Panc1 (cell line): ENCODE measurements around the gene TMEM164. TPM values are rescaled to one million over a fixed set of nuclear protein-coding genes. Genes with fewer than 3 reads are reported as not detected.

Experiments used
- ATAC-seq: fragments of 200-7000 bp; cut with Tn5 transposase; 2 replicates; pipeline ENCODE4 v1.9.1; 2020; ENCODE audit warnings: mild to moderate bottlenecking, moderate library complexity
- BruUV-seq: library from RNA; stranded (reverse); fragments of 400-500 nt; replicated peaks from 2 replicates; lab custom pipeline; 2021; lab: Mats Ljungman, UMichigan
- CTCF ChIA-PET: fragments of 300-600 bp; sonication (Branson Sonifier 250); formaldehyde crosslinking; loops from one replicate; lab custom pipeline; 2022; ENCODE audit warnings: antibody characterized with exemption; lab: Charles Lee
- POLR2A ChIA-PET: fragments of 300-600 bp; sonication (Branson Sonifier 250); formaldehyde crosslinking; loops from one replicate; lab custom pipeline; 2022; ENCODE audit warnings: antibody characterized with exemption; lab: Charles Lee
- DNase-seq: peaks from one replicate; pipeline ENCODE4 v3.0.0-alpha.2; 2010; ENCODE audit warnings: low read depth, low spot score
- H3K27ac ChIP-seq: 2 replicates; pipeline ENCODE4 v1.5.1; 2011; ENCODE audit warnings: mild to moderate bottlenecking, low read length, inconsistent platforms
- H3K27me3 ChIP-seq: fragments of 200-500 bp; sonication (Bioruptor generic); 2 replicates; pipeline ENCODE4 v1.6.0; 2014; ENCODE audit warnings: low read length, inconsistent platforms; ENCODE audit not compliant: control insufficient read depth, insufficient read depth
- H3K36me3 ChIP-seq: fragments of 200-500 bp; sonication (Bioruptor generic); 2 replicates; pipeline ENCODE4 v1.5.1; 2014; ENCODE audit warnings: inconsistent platforms, mild to moderate bottlenecking, low read length, moderate library complexity; ENCODE audit not compliant: control insufficient read depth, insufficient read depth
- H3K4me1 ChIP-seq: 2 replicates; pipeline ENCODE4 v1.5.1; 2011; ENCODE audit warnings: inconsistent platforms, mild to moderate bottlenecking, low read length, moderate library complexity; ENCODE audit not compliant: control insufficient read depth, insufficient read depth
- H3K4me3 ChIP-seq, 2 experiments: 2 replicates each; pipeline ENCODE4 v1.5.1; 2011 to 2012; ENCODE audit warnings: low read depth in 2 of 2, low read length in 2 of 2, mild to moderate bottlenecking in 2 of 2, inconsistent platforms in 1 of 2, moderate library complexity in 1 of 2
- H3K9me3 ChIP-seq: fragments of 200-500 bp; sonication (Bioruptor generic); 2 replicates; pipeline ENCODE4 v1.5.1; 2014; ENCODE audit warnings: low read depth, mild to moderate bottlenecking, inconsistent platforms, low read length, moderate library complexity; ENCODE audit not compliant: control insufficient read depth, insufficient read depth
- POLR2AphosphoS5 ChIP-seq: IDR thresholded peaks from 2 replicates; pipeline ENCODE4 v1.6.1; 2012; ENCODE audit warnings: mild to moderate bottlenecking, low read depth, low read length, moderate library complexity
- SIN3A ChIP-seq: IDR thresholded peaks from 2 replicates; pipeline ENCODE4 v1.6.1; 2012; ENCODE audit warnings: low read depth, mild to moderate bottlenecking, low read length, moderate library complexity, borderline replicate concordance; ENCODE audit not compliant: insufficient read depth
- TCF7L2 ChIP-seq: IDR thresholded peaks from 2 replicates; pipeline ENCODE4 v1.6.1; 2011; ENCODE audit warnings: mild to moderate bottlenecking, low read depth, low read length, inconsistent platforms
- in situ Hi-C: cut with HindIII; loops from 2 replicates; pipeline ENCODE4 v1.10.0; 2016; ENCODE audit warnings: low sequenced_read_pairs, low pct_unique_long_range_greater_than_20kb
- intact Hi-C: fragments of 100-400 bp; cut with micrococcal nuclease; formaldehyde crosslinking; loops from one replicate; pipeline ENCODE4 v1.10.0; 2022; ENCODE audit not compliant: unreplicated experiment
- total RNA-seq: library from RNA; stranded (reverse); gene quantifications from one replicate; pipeline ENCODE4 v1.2.1, GENCODE V29; 2021; ENCODE audit not compliant: unreplicated experiment
- TF ChIP-seq, protein P1 (sequence below), 2 experiments: IDR thresholded peaks; 2 replicates each; pipeline ENCODE4 v1.6.1; 2011 to 2012; ENCODE audit warnings: low read depth in 2 of 2, control low read depth in 1 of 2, low read length in 1 of 2, mild to moderate bottlenecking in 1 of 2, moderate library complexity in 1 of 2; ENCODE audit not compliant: insufficient read depth in 1 of 2
- TF ChIP-seq, protein P2 (sequence below): fragments of 450-650 bp; IDR thresholded peaks from 2 replicates; pipeline ENCODE4 v1.5.1; 2017; ENCODE audit warnings: mild to moderate bottlenecking

Gene TMEM164
- total RNA-seq, 1 experiment from 2014 or later: 32.8 TPM

DNA sequence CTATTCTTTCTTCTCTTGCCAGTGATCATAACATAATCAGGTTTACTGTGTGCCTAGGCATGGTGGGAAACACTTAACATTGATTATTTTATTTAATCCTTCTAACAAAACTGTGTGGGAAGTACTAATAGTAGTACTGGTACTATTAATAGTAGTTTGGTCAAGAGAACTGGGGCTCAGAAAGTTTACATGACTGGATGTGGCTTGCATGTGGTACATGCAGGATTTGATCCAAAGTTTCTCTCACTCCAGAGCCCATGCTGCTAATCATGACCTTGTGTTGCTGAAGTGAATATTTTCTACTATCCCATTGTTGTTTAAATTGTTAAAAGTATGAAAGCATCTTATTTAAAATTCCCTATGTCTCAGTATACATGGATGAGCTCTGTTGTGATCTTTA is 78.4 kb downstream of the TMEM164 start:
- Histone ChIP-seq H3K9me3 (no peaks in the 10 kb centered on the region), H3K27me3 (no peaks in the 10 kb centered on the region), H3K27ac (no peak overlapping the region), H3K4me1 (peaks cover 4% of the 10 kb centered on the region), H3K36me3 (no peaks in the 10 kb centered on the region), H3K4me3 (no peak overlapping the region)
- CTCF ChIA-PET: no interaction called here
- in situ Hi-C loops (no loop called here), intact Hi-C loops (no loop called here)
- no TSS peak for BruUV-seq
- DNase-seq (no peak), ATAC-seq (no peak)
- no peak for TF ChIP-seq TCF7L2
- no peak for TF ChIP-seq POLR2AphosphoS5
- POLR2A ChIA-PET: no interaction called here

DNA sequence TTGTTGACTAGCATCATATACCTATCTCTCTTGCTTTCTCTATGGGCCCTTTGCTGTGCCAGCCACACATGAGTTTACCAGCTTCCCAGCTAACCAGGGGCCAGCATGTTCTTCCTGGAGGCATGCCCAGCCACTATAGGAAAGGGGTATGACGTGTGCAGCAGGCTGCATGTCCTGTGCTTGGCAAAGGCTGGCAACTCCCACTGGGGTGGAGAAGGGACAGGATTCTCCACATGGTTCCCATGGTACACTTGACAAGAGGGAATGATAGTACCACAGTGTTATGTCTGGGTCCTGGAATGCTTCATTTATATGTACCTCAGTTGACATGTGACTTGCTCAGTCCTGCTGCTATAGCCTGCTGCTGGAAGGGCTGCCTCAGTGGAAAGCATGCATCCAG is 78.8 kb downstream of the TMEM164 start:
- TF ChIP-seq POLR2AphosphoS5 (no peak), SIN3A (no peak), TCF7L2 (no peak)
- TF ChIP-seq, protein P1, sequence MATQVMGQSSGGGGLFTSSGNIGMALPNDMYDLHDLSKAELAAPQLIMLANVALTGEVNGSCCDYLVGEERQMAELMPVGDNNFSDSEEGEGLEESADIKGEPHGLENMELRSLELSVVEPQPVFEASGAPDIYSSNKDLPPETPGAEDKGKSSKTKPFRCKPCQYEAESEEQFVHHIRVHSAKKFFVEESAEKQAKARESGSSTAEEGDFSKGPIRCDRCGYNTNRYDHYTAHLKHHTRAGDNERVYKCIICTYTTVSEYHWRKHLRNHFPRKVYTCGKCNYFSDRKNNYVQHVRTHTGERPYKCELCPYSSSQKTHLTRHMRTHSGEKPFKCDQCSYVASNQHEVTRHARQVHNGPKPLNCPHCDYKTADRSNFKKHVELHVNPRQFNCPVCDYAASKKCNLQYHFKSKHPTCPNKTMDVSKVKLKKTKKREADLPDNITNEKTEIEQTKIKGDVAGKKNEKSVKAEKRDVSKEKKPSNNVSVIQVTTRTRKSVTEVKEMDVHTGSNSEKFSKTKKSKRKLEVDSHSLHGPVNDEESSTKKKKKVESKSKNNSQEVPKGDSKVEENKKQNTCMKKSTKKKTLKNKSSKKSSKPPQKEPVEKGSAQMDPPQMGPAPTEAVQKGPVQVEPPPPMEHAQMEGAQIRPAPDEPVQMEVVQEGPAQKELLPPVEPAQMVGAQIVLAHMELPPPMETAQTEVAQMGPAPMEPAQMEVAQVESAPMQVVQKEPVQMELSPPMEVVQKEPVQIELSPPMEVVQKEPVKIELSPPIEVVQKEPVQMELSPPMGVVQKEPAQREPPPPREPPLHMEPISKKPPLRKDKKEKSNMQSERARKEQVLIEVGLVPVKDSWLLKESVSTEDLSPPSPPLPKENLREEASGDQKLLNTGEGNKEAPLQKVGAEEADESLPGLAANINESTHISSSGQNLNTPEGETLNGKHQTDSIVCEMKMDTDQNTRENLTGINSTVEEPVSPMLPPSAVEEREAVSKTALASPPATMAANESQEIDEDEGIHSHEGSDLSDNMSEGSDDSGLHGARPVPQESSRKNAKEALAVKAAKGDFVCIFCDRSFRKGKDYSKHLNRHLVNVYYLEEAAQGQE (IDR thresholded peaks at IDR 0.05; ENCODE audit: insufficient read depth in 1 of 2, low read depth in 2 of 2, low read length in 1 of 2): no peak
- TF ChIP-seq, protein P2, sequence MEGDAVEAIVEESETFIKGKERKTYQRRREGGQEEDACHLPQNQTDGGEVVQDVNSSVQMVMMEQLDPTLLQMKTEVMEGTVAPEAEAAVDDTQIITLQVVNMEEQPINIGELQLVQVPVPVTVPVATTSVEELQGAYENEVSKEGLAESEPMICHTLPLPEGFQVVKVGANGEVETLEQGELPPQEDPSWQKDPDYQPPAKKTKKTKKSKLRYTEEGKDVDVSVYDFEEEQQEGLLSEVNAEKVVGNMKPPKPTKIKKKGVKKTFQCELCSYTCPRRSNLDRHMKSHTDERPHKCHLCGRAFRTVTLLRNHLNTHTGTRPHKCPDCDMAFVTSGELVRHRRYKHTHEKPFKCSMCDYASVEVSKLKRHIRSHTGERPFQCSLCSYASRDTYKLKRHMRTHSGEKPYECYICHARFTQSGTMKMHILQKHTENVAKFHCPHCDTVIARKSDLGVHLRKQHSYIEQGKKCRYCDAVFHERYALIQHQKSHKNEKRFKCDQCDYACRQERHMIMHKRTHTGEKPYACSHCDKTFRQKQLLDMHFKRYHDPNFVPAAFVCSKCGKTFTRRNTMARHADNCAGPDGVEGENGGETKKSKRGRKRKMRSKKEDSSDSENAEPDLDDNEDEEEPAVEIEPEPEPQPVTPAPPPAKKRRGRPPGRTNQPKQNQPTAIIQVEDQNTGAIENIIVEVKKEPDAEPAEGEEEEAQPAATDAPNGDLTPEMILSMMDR: no peak
- BruUV-seq: no TSS peak
- intact Hi-C loops: no loop called here
- Histone ChIP-seq H3K36me3 (no peaks in the 10 kb centered on the region), H3K27ac (no peak overlapping the region), H3K27me3 (no peaks in the 10 kb centered on the region), H3K9me3 (no peaks in the 10 kb centered on the region), H3K4me1 (peaks cover 4% of the 10 kb centered on the region), H3K4me3 (no peak overlapping the region)
- in situ Hi-C loops: no loop called here
- DNase-seq (no peak), ATAC-seq (peak; percentile 50; the same call in 1 of the 2 replicates)
- ChIA-PET CTCF (no interaction called here), POLR2A (no interaction called here)

DNA sequence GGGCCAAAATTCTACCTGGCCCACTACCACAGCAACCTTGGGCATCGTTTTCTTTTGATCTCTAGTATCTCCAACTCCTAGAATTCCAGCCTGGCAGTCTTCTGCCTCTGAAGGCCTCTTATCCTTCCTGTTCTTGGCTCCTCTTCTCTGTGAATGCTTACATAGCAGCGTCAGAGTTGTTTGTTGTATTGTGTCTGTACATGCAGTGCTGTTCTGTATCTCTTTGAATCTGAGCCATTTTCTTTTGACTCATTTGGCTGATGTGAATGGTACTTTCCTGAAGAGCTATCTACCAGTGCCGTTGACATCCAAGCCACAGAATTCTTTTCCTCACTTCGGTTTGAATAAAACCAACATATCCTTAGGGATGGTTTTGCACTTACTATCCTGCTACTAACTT is 79.2 kb downstream of the TMEM164 start:
- ChIA-PET POLR2A (no interaction called here), CTCF (no interaction called here)
- in situ Hi-C loops (no loop called here), intact Hi-C loops (no loop called here)
- TF ChIP-seq POLR2AphosphoS5: no peak
- no peak for TF ChIP-seq TCF7L2
- TF ChIP-seq SIN3A: no peak
- TF ChIP-seq, protein P2: no peak
- TF ChIP-seq, protein P1 (IDR thresholded peaks at IDR 0.05; ENCODE audit: insufficient read depth in 1 of 2, low read depth in 2 of 2, low read length in 1 of 2): no peak
- no peak overlapping the region for H3K4me3 ChIP-seq
- peak; percentile 50 for ATAC-seq
- no peaks in the 10 kb centered on the region for H3K27me3 ChIP-seq
- no peak overlapping the region for H3K27ac ChIP-seq
- no TSS peak for BruUV-seq
- H3K4me1 ChIP-seq: peaks cover 4% of the 10 kb centered on the region
- no peaks in the 10 kb centered on the region for H3K36me3 ChIP-seq
- DNase-seq: no peak
- H3K9me3 ChIP-seq: no peaks in the 10 kb centered on the region
